Astrocyte of the hippocampus (primary cell): ENCODE results near the gene MYO15B.

Experiments
- DNase-seq: peaks from one replicate; pipeline ENCODE4 v3.0.0; 2011; ENCODE audit warnings: low read depth, low spot score

The MYO15B gene

GRCh38 chr17:75602644-75603043 lies 15.0 kb downstream of the MYO15B start:
- DNase-seq = no peak

DNA sequence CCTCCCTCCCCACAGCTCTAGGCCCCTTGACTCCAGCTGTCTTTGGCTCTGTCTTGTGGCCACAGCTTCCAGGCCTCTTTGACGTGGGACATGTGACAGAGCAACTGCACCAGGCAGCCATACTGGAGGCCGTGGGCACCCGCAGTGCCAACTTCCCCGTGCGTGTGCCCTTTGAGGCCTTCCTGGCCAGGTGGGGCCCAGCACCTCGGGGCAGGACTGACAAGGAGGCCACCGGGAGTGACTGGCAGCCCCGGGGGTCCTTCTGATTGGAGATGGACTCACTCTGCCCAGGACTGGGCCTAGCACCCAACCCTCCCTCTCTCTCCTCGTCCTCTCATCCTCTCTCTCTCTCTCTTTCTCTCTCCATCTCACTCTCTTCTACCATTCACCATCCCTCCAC lies 15.5 kb downstream of the MYO15B start:
- no peak for DNase-seq

GRCh38 chr17:75604034-75604695 lies 16.6 kb downstream of the MYO15B start:
- DNase-seq = no peak

- DNase-seq = no peak
Observed at GRCh38 chr17:75605790-75606189, 18.2 kb downstream of the MYO15B start.

- no peak for DNase-seq
Observed at GRCh38 chr17:75607086-75607485, 19.5 kb downstream of the MYO15B start.

- no peak for DNase-seq
Observed at GRCh38 chr17:75610103-75610984, 22.7 kb downstream of the MYO15B start.

DNA sequence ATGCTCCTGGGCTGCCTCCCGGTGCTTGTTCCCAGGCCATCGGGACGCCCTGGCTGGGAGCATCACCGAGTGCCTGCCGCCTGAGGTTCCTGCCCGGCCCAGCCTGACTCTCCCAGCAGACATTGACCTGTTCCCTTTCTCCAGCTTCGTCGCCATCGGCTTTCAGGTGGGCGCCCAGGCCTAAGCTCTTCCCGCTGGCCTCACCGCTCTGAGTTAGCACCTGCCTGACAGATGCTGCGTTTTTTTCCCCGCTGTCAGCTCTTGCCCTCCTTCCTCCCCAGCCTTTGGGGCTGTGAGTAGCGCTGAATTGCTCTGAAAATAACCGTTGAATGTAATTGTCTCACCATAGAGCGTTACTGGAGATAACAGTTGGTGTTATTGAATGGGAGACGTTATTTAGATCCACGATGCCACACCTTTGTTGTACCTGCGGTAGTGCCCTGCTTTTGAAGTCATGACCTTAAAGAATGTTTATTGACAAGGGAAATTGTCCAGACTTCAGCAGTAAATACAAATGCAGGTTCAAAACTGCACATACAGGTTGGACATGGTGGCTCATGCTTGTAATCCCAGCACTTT lies 24.3 kb downstream of the MYO15B start:
- no peak for DNase-seq

- DNase-seq = no peak
Observed at GRCh38 chr17:75612906-75613626, 25.5 kb downstream of the MYO15B start.

- DNase-seq = no peak
Observed at GRCh38 chr17:75614006-75614405, 26.4 kb downstream of the MYO15B start.

- DNase-seq = no peak
Observed at GRCh38 chr17:75614556-75615270, 27.1 kb downstream of the MYO15B start.

DNA sequence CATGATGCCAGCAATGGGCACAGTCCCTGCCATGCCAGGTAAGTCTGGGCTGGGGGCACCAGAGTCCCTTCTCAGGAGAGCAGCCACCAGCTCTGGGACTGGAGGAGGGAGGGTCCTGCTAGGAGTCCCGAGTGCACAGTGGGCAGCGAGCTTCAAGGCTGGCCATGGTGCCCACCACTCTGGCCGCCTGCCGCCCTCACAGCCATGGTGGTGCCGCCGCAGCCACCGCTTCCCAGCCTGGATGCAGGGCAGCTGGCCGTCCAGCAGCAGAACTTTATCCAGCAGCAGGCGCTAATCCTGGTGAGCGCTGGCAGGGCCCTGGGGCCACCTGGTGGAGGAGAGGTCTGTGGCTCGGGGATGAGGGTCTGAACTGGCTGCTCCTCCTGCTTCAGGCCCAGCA lies 27.7 kb downstream of the MYO15B start:
- DNase-seq = no peak

DNA sequence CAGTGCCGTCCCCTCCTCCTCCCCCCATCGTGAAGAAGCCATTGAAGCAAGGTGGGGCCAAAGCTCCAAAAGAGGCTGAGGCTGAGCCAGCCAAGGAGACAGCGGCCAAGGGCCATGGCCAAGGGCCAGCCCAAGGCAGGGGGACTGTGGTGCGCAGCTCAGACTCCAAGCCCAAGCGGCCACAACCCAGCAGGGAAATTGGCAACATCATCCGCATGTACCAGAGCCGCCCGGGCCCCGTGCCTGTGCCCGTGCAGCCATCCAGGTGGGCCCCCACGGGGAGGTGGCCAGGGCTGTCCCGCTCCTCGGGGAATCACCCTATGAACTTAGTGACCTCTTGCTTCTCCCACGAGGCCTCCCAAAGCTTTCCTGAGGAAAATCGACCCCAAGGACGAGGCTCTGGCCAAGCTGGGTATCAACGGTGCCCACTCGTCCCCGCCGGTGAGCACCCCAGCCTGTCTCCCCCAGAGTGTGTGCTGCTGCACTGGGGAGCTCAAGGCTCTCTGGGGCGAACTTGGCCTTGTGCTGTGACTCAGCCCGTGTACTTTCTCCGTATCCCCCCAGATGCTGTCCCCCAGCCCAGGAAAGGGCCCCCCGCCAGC lies 29.0 kb downstream of the MYO15B start:
- DNase-seq = no peak

DNA sequence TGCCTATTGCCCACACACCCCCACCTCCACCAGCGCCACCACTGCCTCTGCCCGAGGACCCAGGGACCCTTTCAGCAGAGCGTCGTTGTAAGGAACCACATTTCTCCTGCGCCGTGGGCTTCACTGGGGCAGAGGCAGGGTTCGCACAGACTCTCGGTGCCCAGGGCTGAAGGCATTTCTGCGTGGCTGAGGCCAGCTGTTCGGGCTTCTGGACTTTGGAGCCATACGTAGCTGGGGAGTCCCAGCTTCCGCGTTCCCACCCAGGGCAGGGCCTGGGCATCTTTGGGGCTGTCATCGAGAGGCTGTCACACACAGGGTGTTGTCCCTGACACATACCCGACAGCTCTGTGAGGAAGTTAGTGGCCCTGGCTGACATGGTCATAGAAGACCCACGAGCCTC lies 29.6 kb downstream of the MYO15B start:
- DNase-seq = no peak

DNA sequence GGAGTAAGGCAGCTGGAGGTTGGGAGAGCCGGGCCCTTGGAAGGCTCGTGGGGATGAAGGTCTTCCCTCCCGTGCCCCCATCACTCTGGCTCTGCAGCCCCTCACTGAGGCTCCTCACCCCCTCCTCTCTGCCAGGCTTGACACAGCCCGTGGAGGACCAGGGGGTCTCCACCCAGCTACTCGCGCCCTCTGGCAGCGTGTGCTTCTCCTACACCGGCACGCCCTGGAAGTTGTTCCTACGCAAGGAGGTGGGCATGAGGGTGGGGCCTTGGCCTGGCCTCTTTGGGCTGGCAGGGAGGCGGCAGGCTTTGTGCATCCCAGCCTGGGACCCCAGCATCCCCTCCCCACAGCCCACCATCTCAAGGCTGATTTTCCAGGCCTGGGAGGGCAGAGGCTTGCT lies 30.1 kb downstream of the MYO15B start:
- DNase-seq = no peak

DNA sequence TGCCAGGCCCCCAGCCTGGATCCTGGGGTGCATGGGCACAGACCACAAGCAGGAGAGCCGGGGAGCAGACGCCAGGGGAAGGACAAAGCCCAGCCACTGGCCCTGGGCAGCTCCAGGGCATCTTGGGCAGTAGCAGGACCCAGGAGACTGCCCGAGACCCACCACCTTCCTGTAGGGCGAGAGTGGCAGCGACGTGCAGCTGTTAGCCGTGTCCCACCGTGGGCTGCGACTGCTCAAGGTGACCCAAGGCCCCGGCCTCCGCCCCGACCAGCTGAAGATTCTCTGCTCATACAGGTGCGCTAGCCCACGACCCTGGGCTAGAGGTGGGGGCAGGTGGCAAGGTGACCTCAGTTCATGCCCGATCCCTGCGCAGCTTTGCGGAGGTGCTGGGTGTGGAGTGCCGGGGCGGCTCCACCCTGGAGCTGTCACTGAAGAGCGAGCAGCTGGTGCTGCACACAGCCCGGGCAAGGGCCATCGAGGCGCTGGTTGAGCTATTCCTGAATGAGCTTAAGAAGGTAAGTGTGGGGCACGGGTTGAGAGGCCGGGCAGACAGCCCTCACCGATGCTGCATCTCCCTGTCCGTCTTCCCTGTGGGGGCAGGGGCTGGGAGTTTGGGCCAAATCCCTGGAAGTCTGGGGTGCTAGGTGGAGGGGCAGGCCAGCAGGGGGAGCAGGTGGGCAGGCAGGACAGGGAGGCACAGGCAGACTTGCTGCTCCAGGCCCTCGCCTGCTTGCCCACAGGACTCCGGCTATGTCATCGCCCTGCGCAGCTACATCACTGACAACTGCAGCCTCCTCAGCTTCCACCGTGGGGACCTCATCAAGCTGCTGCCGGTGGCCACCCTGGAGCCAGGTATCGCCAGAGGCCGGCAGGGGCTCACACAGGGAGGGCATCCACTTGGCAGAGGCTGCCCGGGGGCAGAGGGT lies 32.2 kb downstream of the MYO15B start:
- peak; percentile 73 for DNase-seq

DNA sequence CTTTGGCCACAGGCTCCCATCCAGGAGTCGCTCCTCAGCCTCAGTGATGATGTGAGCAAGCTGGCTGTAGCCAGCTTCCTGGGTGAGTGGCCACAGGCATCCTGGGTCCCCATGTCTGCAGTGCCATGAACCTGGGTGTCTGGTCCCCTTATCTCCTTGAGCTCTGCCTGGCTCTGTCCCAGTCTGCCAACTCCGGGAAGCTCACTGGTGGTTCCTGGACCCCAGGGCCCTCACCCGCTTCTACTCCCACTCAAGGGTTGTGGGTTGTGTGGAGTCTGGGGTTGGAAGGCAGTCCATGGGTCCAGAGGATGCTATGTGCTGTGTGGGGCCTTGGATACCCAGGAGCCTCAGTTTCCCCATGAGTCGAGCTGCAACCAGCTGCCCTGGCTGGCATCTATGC lies 33.9 kb downstream of the MYO15B start:
- no peak for DNase-seq

- DNase-seq = no peak
Observed at GRCh38 chr17:75622076-75622475, 34.5 kb downstream of the MYO15B start.

DNA sequence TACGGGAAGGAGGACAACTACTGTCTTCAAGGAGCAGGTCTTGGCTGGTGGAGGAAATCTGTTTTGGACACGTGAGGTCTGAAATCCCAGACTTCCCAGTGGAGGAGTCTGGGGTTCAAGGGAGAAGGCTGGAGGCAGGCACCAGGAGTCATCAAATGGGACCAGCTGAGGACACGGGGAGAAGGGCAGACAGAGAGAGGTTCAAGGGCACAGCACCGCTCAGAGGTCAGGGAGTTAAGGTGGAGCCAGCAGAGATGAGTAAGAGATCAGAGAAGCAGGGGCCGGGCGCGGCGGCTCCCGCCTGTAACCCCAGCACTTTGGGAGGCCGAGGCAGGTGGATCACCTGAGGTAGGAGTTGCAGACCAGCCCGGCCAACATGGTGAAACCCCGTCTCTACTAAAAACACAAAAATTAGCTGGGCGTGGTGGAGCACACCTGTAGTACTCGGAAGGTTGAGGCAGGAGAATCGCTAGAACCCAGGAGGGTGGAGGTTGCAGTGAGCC lies 35.2 kb downstream of the MYO15B start:
- DNase-seq = no peak

GRCh38 chr17:75623386-75623785 lies 35.8 kb downstream of the MYO15B start:
- DNase-seq = peak; percentile 36

DNA sequence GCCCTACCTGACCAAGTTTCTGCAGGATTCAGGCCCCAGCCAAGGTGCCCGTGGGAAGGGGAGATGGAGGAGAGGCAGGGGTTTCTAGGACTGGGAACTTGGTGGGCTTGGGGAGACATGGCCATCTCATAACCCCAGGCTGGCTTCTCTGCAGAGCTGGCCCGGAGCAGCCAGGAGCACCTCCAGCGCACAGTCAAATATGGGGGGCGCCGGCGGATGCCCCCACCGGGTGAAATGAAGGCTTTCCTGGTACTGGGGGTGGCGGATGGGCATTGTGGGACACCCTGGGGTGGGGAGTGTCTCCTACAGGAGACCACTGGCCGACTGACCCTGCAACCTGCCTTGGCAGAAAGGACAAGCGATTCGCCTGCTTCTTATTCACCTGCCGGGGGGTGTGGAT lies 36.4 kb downstream of the MYO15B start:
- DNase-seq = no peak
